Measurements from ENCODE around the gene COL10A1.

DNA sequence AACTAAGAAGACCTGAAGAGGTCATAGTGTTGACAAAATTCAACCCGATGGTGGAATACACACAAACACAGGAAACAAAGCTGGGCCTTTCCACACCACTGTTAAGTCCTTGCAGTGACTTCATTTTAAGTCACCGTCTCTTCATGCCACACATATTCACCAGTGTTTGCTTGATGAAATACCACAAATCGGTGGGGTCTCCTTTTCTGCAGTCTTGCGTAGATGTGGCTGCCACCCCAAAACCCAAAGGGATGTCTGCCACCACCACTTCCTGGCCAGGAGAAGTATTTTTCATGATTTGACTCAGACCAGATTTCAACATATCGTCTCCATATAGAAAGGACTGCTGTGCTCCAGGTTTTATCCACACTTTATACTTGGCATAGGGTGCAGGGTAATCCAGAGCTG, 11.0 kb upstream of the COL10A1 start:
- TF ChIP-seq POLR2AphosphoS5 (IDR thresholded peaks at IDR 0.05; ENCODE audit: low read depth, low read length) (no peak), POLR2A (IDR thresholded peaks at IDR 0.05; ENCODE audit: low read depth, low read length) (no peak)

All from GM12892 (cell line).